NCI-H345 treated with DMSO at 0.1 percent for 48 hours (cell line): Measurements from ENCODE around the gene IL3.
"Not testable (repeated sequence)": the region's sequence is repeated elsewhere in the genome, so short reads cannot be mapped to it uniquely, and the experiment has no call there.

Experiments
- DNase-seq: peaks from one replicate; lab custom pipeline; 2025; ENCODE audit not compliant: unreplicated experiment; lab: John Stamatoyannopoulos, UW

Gene IL3

GRCh38 chr5:132093271-132093670 is 32.8 kb downstream of the IL3 start:
- no peak for DNase-seq

- no peak for DNase-seq
Measured at GRCh38 chr5:132094393-132095076, 34.1 kb downstream of the IL3 start.

GRCh38 chr5:132095077-132095410 is 34.6 kb downstream of the IL3 start:
- DNase-seq: no peak

GRCh38 chr5:132095424-132095972 is 35.0 kb downstream of the IL3 start:
- no peak for DNase-seq

- no peak for DNase-seq
Measured at GRCh38 chr5:132096904-132097303, 36.4 kb downstream of the IL3 start.

GRCh38 chr5:132098151-132098594 is 37.7 kb downstream of the IL3 start:
- no peak for DNase-seq

- DNase-seq: no peak
Measured at GRCh38 chr5:132098621-132099020, 38.2 kb downstream of the IL3 start.

GRCh38 chr5:132099076-132099748 is 38.8 kb downstream of the IL3 start:
- DNase-seq: no peak

GRCh38 chr5:132099905-132100304 is 39.5 kb downstream of the IL3 start:
- DNase-seq: no peak

GRCh38 chr5:132100672-132101261 is 40.3 kb downstream of the IL3 start:
- no peak for DNase-seq

GRCh38 chr5:132101385-132101880 is 41.0 kb downstream of the IL3 start:
- DNase-seq: no peak

- no peak for DNase-seq
Measured at GRCh38 chr5:132102101-132102701, 41.7 kb downstream of the IL3 start.

GRCh38 chr5:132102944-132103331 is 42.5 kb downstream of the IL3 start:
- no peak for DNase-seq

GRCh38 chr5:132103332-132103951 is 43.0 kb downstream of the IL3 start:
- no peak for DNase-seq

GRCh38 chr5:132103969-132104391 is 43.5 kb downstream of the IL3 start:
- no peak for DNase-seq

GRCh38 chr5:132104556-132104955 is 44.1 kb downstream of the IL3 start:
- DNase-seq: no peak

GRCh38 chr5:132105688-132106087 is 45.2 kb downstream of the IL3 start:
- DNase-seq: no peak

GRCh38 chr5:132108495-132108894 is 48.0 kb downstream of the IL3 start:
- not testable (repeated sequence) for DNase-seq

- not testable (repeated sequence) for DNase-seq
Measured at GRCh38 chr5:132108957-132109356, 48.5 kb downstream of the IL3 start.

- no peak for DNase-seq
Measured at GRCh38 chr5:132109494-132110053, 49.1 kb downstream of the IL3 start.

- no peak for DNase-seq
Measured at GRCh38 chr5:132110195-132110594, 49.7 kb downstream of the IL3 start.
